ENCODE results near the gene HPGD.

DNA sequence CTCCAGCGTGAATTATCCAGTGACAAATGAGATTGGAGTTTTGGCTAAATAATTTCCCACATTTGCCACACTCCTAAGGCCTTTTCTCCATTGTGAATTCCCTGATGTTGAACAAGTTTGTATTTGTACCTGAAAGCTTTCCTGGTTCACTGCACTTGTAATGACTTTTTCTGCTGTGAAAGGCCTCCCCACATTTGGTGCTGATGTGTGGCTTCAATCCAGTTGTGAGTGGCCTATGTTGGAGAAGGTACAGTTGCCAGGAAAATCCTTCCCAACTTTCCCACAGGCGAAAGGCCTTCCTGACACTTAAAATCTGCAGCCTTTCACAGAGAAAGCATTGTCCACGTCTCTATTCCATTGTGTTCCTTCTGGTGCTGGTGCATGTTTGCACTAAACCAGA is 17.3 kb upstream of the HPGD start:
- TF ChIP-seq, protein P1, sequence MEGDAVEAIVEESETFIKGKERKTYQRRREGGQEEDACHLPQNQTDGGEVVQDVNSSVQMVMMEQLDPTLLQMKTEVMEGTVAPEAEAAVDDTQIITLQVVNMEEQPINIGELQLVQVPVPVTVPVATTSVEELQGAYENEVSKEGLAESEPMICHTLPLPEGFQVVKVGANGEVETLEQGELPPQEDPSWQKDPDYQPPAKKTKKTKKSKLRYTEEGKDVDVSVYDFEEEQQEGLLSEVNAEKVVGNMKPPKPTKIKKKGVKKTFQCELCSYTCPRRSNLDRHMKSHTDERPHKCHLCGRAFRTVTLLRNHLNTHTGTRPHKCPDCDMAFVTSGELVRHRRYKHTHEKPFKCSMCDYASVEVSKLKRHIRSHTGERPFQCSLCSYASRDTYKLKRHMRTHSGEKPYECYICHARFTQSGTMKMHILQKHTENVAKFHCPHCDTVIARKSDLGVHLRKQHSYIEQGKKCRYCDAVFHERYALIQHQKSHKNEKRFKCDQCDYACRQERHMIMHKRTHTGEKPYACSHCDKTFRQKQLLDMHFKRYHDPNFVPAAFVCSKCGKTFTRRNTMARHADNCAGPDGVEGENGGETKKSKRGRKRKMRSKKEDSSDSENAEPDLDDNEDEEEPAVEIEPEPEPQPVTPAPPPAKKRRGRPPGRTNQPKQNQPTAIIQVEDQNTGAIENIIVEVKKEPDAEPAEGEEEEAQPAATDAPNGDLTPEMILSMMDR (conservative IDR thresholded peaks at IDR 0.05; ENCODE audit: low read depth, low read length): no peak
- no peak for TF ChIP-seq EZH2 (IDR thresholded peaks at IDR 0.05; ENCODE audit: borderline replicate concordance, low read depth, low read length, poor library complexity, severe bottlenecking)
